Panc1 (cell line): ENCODE measurements around the gene MNX1. TPM values are rescaled to one million over a fixed set of nuclear protein-coding genes. Genes with fewer than 3 reads are reported as not detected.

Experiments
- ATAC-seq: fragments of 200-7000 bp; cut with Tn5 transposase; 2 replicates; pipeline ENCODE4 v1.9.1; 2020; ENCODE audit warnings: mild to moderate bottlenecking, moderate library complexity
- BruUV-seq: library from RNA; stranded (reverse); fragments of 400-500 nt; replicated peaks from 2 replicates; lab custom pipeline; 2021; lab: Mats Ljungman, UMichigan
- CTCF ChIA-PET: fragments of 300-600 bp; sonication (Branson Sonifier 250); formaldehyde crosslinking; loops from one replicate; lab custom pipeline; 2022; ENCODE audit warnings: antibody characterized with exemption; lab: Charles Lee
- POLR2A ChIA-PET: fragments of 300-600 bp; sonication (Branson Sonifier 250); formaldehyde crosslinking; loops from one replicate; lab custom pipeline; 2022; ENCODE audit warnings: antibody characterized with exemption; lab: Charles Lee
- DNase-seq: peaks from one replicate; pipeline ENCODE4 v3.0.0-alpha.2; 2010; ENCODE audit warnings: low read depth, low spot score
- H3K27ac ChIP-seq: 2 replicates; pipeline ENCODE4 v1.5.1; 2011; ENCODE audit warnings: mild to moderate bottlenecking, low read length, inconsistent platforms
- H3K27me3 ChIP-seq: fragments of 200-500 bp; sonication (Bioruptor generic); 2 replicates; pipeline ENCODE4 v1.6.0; 2014; ENCODE audit warnings: low read length, inconsistent platforms; ENCODE audit not compliant: control insufficient read depth, insufficient read depth
- H3K36me3 ChIP-seq: fragments of 200-500 bp; sonication (Bioruptor generic); 2 replicates; pipeline ENCODE4 v1.5.1; 2014; ENCODE audit warnings: inconsistent platforms, mild to moderate bottlenecking, low read length, moderate library complexity; ENCODE audit not compliant: control insufficient read depth, insufficient read depth
- H3K4me1 ChIP-seq: 2 replicates; pipeline ENCODE4 v1.5.1; 2011; ENCODE audit warnings: inconsistent platforms, mild to moderate bottlenecking, low read length, moderate library complexity; ENCODE audit not compliant: control insufficient read depth, insufficient read depth
- H3K4me3 ChIP-seq, 2 experiments: 2 replicates each; pipeline ENCODE4 v1.5.1; 2011 to 2012; ENCODE audit warnings: low read depth in 2 of 2, low read length in 2 of 2, mild to moderate bottlenecking in 2 of 2, inconsistent platforms in 1 of 2, moderate library complexity in 1 of 2
- H3K9me3 ChIP-seq: fragments of 200-500 bp; sonication (Bioruptor generic); 2 replicates; pipeline ENCODE4 v1.5.1; 2014; ENCODE audit warnings: low read depth, mild to moderate bottlenecking, inconsistent platforms, low read length, moderate library complexity; ENCODE audit not compliant: control insufficient read depth, insufficient read depth
- POLR2AphosphoS5 ChIP-seq: IDR thresholded peaks from 2 replicates; pipeline ENCODE4 v1.6.1; 2012; ENCODE audit warnings: mild to moderate bottlenecking, low read depth, low read length, moderate library complexity
- SIN3A ChIP-seq: IDR thresholded peaks from 2 replicates; pipeline ENCODE4 v1.6.1; 2012; ENCODE audit warnings: low read depth, mild to moderate bottlenecking, low read length, moderate library complexity, borderline replicate concordance; ENCODE audit not compliant: insufficient read depth
- TCF7L2 ChIP-seq: IDR thresholded peaks from 2 replicates; pipeline ENCODE4 v1.6.1; 2011; ENCODE audit warnings: mild to moderate bottlenecking, low read depth, low read length, inconsistent platforms
- in situ Hi-C: cut with HindIII; loops from 2 replicates; pipeline ENCODE4 v1.10.0; 2016; ENCODE audit warnings: low sequenced_read_pairs, low pct_unique_long_range_greater_than_20kb
- intact Hi-C: fragments of 100-400 bp; cut with micrococcal nuclease; formaldehyde crosslinking; loops from one replicate; pipeline ENCODE4 v1.10.0; 2022; ENCODE audit not compliant: unreplicated experiment
- total RNA-seq: library from RNA; stranded (reverse); gene quantifications from one replicate; pipeline ENCODE4 v1.2.1, GENCODE V29; 2021; ENCODE audit not compliant: unreplicated experiment
- TF ChIP-seq, protein P1 (sequence below): fragments of 450-650 bp; IDR thresholded peaks from 2 replicates; pipeline ENCODE4 v1.5.1; 2017; ENCODE audit warnings: mild to moderate bottlenecking
- TF ChIP-seq, protein P2 (sequence below), 2 experiments: IDR thresholded peaks; 2 replicates each; pipeline ENCODE4 v1.6.1; 2011 to 2012; ENCODE audit warnings: low read depth in 2 of 2, control low read depth in 1 of 2, low read length in 1 of 2, mild to moderate bottlenecking in 1 of 2, moderate library complexity in 1 of 2; ENCODE audit not compliant: insufficient read depth in 1 of 2

Gene MNX1
- total RNA-seq, 1 experiment from 2014 or later: 3.6 TPM

DNA sequence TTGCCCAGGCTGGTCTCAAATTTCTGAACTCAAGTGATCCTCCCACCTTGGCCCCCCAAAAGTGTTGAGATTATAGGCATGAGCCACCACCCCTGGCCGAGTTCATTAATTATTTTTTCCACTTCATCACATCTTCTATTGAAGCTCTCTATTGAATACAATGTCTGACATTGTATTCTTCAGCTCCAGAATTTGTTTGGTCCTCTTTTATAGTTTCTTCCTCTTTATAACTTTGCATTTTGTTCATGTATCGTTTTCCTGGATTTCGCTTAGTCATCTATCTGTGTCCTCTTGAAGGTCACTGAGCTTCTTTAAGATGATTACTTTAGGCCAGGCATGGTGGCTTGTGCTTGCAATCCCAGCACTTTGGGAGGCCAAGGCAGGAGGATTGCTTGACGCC, 30.8 kb downstream of the MNX1 start:
- in situ Hi-C loops (no loop called here), intact Hi-C loops (loop anchor here (10.0 kb wide), 1 partner anchor 155 kb away; the partner anchor contains the start of gene UBE3C)
- Histone ChIP-seq H3K4me3 (no peak overlapping the region), H3K4me1 (no peaks in the 10 kb centered on the region), H3K9me3 (no peaks in the 10 kb centered on the region), H3K36me3 (peaks cover 3% of the 10 kb centered on the region; the same call in 1 of the 2 replicates), H3K27me3 (no peaks in the 10 kb centered on the region), H3K27ac (no peak overlapping the region)
- ChIA-PET POLR2A (interaction anchor here (0.6 kb wide), 1 partner anchor 23 kb away, joined by 8 read pairs; no protein-coding TSS in a partner anchor), CTCF (interaction anchor here (0.5 kb wide), 1 partner anchor 9 kb away, joined by 8 read pairs; no protein-coding TSS in a partner anchor)
- TF ChIP-seq SIN3A (no peak), TCF7L2 (no peak), POLR2AphosphoS5 (no peak)
- TF ChIP-seq, protein P1, sequence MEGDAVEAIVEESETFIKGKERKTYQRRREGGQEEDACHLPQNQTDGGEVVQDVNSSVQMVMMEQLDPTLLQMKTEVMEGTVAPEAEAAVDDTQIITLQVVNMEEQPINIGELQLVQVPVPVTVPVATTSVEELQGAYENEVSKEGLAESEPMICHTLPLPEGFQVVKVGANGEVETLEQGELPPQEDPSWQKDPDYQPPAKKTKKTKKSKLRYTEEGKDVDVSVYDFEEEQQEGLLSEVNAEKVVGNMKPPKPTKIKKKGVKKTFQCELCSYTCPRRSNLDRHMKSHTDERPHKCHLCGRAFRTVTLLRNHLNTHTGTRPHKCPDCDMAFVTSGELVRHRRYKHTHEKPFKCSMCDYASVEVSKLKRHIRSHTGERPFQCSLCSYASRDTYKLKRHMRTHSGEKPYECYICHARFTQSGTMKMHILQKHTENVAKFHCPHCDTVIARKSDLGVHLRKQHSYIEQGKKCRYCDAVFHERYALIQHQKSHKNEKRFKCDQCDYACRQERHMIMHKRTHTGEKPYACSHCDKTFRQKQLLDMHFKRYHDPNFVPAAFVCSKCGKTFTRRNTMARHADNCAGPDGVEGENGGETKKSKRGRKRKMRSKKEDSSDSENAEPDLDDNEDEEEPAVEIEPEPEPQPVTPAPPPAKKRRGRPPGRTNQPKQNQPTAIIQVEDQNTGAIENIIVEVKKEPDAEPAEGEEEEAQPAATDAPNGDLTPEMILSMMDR: no peak
- TF ChIP-seq, protein P2, sequence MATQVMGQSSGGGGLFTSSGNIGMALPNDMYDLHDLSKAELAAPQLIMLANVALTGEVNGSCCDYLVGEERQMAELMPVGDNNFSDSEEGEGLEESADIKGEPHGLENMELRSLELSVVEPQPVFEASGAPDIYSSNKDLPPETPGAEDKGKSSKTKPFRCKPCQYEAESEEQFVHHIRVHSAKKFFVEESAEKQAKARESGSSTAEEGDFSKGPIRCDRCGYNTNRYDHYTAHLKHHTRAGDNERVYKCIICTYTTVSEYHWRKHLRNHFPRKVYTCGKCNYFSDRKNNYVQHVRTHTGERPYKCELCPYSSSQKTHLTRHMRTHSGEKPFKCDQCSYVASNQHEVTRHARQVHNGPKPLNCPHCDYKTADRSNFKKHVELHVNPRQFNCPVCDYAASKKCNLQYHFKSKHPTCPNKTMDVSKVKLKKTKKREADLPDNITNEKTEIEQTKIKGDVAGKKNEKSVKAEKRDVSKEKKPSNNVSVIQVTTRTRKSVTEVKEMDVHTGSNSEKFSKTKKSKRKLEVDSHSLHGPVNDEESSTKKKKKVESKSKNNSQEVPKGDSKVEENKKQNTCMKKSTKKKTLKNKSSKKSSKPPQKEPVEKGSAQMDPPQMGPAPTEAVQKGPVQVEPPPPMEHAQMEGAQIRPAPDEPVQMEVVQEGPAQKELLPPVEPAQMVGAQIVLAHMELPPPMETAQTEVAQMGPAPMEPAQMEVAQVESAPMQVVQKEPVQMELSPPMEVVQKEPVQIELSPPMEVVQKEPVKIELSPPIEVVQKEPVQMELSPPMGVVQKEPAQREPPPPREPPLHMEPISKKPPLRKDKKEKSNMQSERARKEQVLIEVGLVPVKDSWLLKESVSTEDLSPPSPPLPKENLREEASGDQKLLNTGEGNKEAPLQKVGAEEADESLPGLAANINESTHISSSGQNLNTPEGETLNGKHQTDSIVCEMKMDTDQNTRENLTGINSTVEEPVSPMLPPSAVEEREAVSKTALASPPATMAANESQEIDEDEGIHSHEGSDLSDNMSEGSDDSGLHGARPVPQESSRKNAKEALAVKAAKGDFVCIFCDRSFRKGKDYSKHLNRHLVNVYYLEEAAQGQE (IDR thresholded peaks at IDR 0.05; ENCODE audit: insufficient read depth in 1 of 2, low read depth in 2 of 2, low read length in 1 of 2): no peak
- no peak for ATAC-seq
- DNase-seq: no peak
- no TSS peak for BruUV-seq

DNA sequence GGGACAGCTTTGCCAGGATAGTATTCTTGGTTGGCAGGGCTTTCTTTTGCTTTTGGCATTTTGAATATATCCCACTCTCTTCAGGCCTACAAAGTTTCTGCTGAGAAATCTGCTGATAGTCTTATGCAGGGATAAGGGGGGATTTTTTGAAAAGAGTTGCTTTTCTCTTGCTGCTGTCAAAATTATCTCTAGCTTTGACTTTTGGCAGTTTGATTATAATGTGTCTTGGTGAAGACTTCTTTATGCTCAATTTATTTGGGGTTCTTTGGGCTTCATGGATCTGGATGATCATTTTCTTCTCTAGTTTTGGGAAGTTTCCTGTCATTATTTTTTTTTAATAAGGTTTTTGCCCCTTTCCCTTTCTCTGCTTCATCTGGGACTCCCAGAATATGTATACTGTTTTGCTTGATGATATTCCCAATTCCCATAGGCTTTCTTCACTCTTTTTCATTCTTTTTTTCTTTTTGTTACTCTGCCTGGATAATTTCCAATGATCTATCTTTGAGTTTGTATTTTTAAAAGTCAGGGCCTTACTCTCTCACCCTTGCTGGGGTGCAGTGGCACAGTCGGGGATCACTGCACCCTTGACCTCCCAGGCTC, 31.4 kb downstream of the MNX1 start:
- DNase-seq (no peak), ATAC-seq (no peak)
- Histone ChIP-seq H3K9me3 (no peaks in the 10 kb centered on the region), H3K27me3 (no peaks in the 10 kb centered on the region), H3K36me3 (peaks cover 3% of the 10 kb centered on the region; the same call in 1 of the 2 replicates), H3K4me3 (no peak overlapping the region), H3K4me1 (no peaks in the 10 kb centered on the region), H3K27ac (no peak overlapping the region)
- BruUV-seq: no TSS peak
- TF ChIP-seq POLR2AphosphoS5 (no peak), SIN3A (no peak), TCF7L2 (no peak)
- TF ChIP-seq, protein P1: no peak
- TF ChIP-seq, protein P2 (IDR thresholded peaks at IDR 0.05; ENCODE audit: insufficient read depth in 1 of 2, low read depth in 2 of 2, low read length in 1 of 2): no peak
- CTCF ChIA-PET: no interaction called here
- in situ Hi-C loops: no loop called here
- POLR2A ChIA-PET: no interaction called here
- intact Hi-C loops: loop anchor here (10.0 kb wide), 1 partner anchor 156 kb away; the partner anchor contains the start of gene UBE3C
